Keratinocyte (primary cell): Measurements from ENCODE around the gene ESRRB. TPM values are rescaled to one million over a fixed set of nuclear protein-coding genes. Genes with fewer than 3 reads are reported as not detected.

Experiments used
- DNase-seq: peaks from one replicate; pipeline ENCODE4 v3.0.0-alpha.2; 2011; ENCODE audit warnings: low read depth, missing footprints, low spot score
- FAIRE-seq: peaks from 2 replicates; lab custom pipeline; 2011; peaks lifted over from hg19 to GRCh38; lab: Jason Lieb, UNC
- H2AFZ ChIP-seq: 2 replicates; pipeline ENCODE4 v1.6.0; 2012; ENCODE audit warnings: low read length, control low read depth, inconsistent platforms; ENCODE audit not compliant: control insufficient read depth
- H3K27ac ChIP-seq: 2 replicates; pipeline ENCODE4 v1.5.1; 2011; ENCODE audit warnings: low read length; ENCODE audit not compliant: control insufficient read depth, insufficient read depth
- H3K27me3 ChIP-seq: 3 replicates; pipeline ENCODE4 v1.6.0; 2011; ENCODE audit warnings: low read length; ENCODE audit not compliant: control insufficient read depth, insufficient read depth; ENCODE audit errors: extremely low read depth
- H3K36me3 ChIP-seq, 2 experiments: 2 replicates in 1 of 2; 3 replicates in 1 of 2; pipeline ENCODE4 v1.5.1; 2011; ENCODE audit warnings: low read length in 2 of 2, mild to moderate bottlenecking in 1 of 2; ENCODE audit not compliant: control insufficient read depth in 2 of 2, insufficient read depth in 2 of 2; ENCODE audit errors: extremely low read depth in 1 of 2
- H3K4me1 ChIP-seq: 3 replicates; pipeline ENCODE4 v1.5.1; 2011; ENCODE audit warnings: low read length; ENCODE audit not compliant: control insufficient read depth, insufficient read depth; ENCODE audit errors: extremely low read depth
- H3K4me2 ChIP-seq: 3 replicates; pipeline ENCODE4 v1.6.0; 2011; ENCODE audit warnings: low read depth, low read length; ENCODE audit not compliant: control insufficient read depth, insufficient read depth; ENCODE audit errors: extremely low read depth
- H3K4me3 ChIP-seq, 3 experiments: fragments of 200-600 bp in 1 of 3; sonication (generic) in 1 of 3; 2 replicates in 2 of 3; 3 replicates in 1 of 3; pipeline ENCODE4 v1.5.1; 2011 to 2016; ENCODE audit warnings: low read length in 3 of 3, mild to moderate bottlenecking in 3 of 3, control low read depth in 2 of 3, inconsistent platforms in 1 of 3, low read depth in 1 of 3, mixed read lengths in 1 of 3, mixed run types in 1 of 3, moderate library complexity in 1 of 3; ENCODE audit not compliant: control insufficient read depth in 2 of 3, insufficient read depth in 2 of 3; ENCODE audit errors: extremely low read depth in 1 of 3
- H3K79me2 ChIP-seq: 2 replicates; pipeline ENCODE4 v1.6.0; 2012; ENCODE audit warnings: low read length; ENCODE audit not compliant: control insufficient read depth, insufficient read depth
- H3K9ac ChIP-seq: 3 replicates; pipeline ENCODE4 v1.6.0; 2011; ENCODE audit warnings: low read length; ENCODE audit not compliant: control insufficient read depth, insufficient read depth; ENCODE audit errors: extremely low read depth
- H3K9me1 ChIP-seq: 3 replicates; pipeline ENCODE4 v1.6.0; 2011; ENCODE audit warnings: low read length; ENCODE audit not compliant: control insufficient read depth, insufficient read depth; ENCODE audit errors: extremely low read depth
- H3K9me3 ChIP-seq: 2 replicates; pipeline ENCODE4 v1.5.1; 2012; ENCODE audit warnings: low read depth, low read length; ENCODE audit not compliant: control insufficient read depth
- H4K20me1 ChIP-seq: 3 replicates; pipeline ENCODE4 v1.6.0; 2011; ENCODE audit warnings: low read length; ENCODE audit not compliant: control insufficient read depth, insufficient read depth; ENCODE audit errors: extremely low read depth
- CTCF ChIP-seq, 3 experiments: IDR thresholded peaks in 1 of 3; conservative IDR thresholded peaks in 1 of 3; optimal IDR thresholded peaks in 1 of 3; 2 replicates in 2 of 3; 3 replicates in 1 of 3; pipeline versions ENCODE3 to v1.5.1; 2011; ENCODE audit warnings: low read length in 3 of 3, mild to moderate bottlenecking in 3 of 3, moderate library complexity in 2 of 3, control low read depth in 1 of 3, inconsistent platforms in 1 of 3; ENCODE audit not compliant: insufficient read depth in 2 of 3; ENCODE audit errors: extremely low read depth in 1 of 3
- EZH2 ChIP-seq: IDR thresholded peaks from one replicate; pipeline ENCODE4 v1.6.1; 2012; ENCODE audit warnings: inconsistent platforms, mild to moderate bottlenecking, low read length, moderate library complexity
- dilution Hi-C: fragments of 300-500 bp; cut with MboI; formaldehyde crosslinking; loops from one replicate; pipeline ENCODE4 v1.7.0; 2020; ENCODE audit warnings: low sequenced_read_pairs; ENCODE audit not compliant: extremely low pct_ligation_motif_present
- polyA plus RNA-seq, 5 experiments: library from polyadenylated mRNA; depleted of rRNA in 3 of 5; stranded (reverse) in 3 of 5; stranded (forward) in 1 of 5; unstranded in 1 of 5; fragments of >200 nt; gene quantifications; 1 replicate in 1 of 5; 2 replicates in 3 of 5; 3 replicates in 1 of 5; pipeline versions ENCODE4 v1.2.1 to v1.2.3, GENCODE V29; 2011 to 2012; ENCODE audit warnings: missing spikeins in 2 of 5, low read depth in 1 of 5, low replicate concordance in 1 of 5

The ESRRB gene
- polyA plus RNA-seq, 1 donor (not counting 4 experiments of a cell fraction or from before 2014, with no cell fraction given), result 0.01 TPM

GRCh38 chr14:76421662-76422061, 45.7 kb downstream of the ESRRB start:
- FAIRE-seq, result no peak
- no peak for TF ChIP-seq EZH2
- no peak for TF ChIP-seq CTCF (optimal IDR thresholded peaks at IDR 0.05 in 1 of 3, IDR thresholded peaks at IDR 0.05 in 1 of 3, conservative IDR thresholded peaks at IDR 0.05 in 1 of 3; ENCODE audit: extremely low read depth in 1 of 3, insufficient read depth in 2 of 3, low read length in 3 of 3)
- dilution Hi-C loops, result no loop called here

GRCh38 chr14:76422662-76423061, 46.7 kb downstream of the ESRRB start:
- Histone ChIP-seq H3K4me3 (no peak overlapping the region), H4K20me1 (no peaks in the 10 kb centered on the region), H3K4me1 (no peaks in the 10 kb centered on the region), H3K9me1 (no peaks in the 10 kb centered on the region), H3K36me3 (no peaks in the 10 kb centered on the region), H3K9me3 (no peaks in the 10 kb centered on the region), H3K9ac (no peak overlapping the region), H3K27me3 (no peaks in the 10 kb centered on the region), H2AFZ (no peak overlapping the region), H3K4me2 (no peak overlapping the region), H3K27ac (no peak overlapping the region), H3K79me2 (no peaks in the 10 kb centered on the region)
- FAIRE-seq, result no peak
- DNase-seq, result no peak
- no peak for TF ChIP-seq CTCF (optimal IDR thresholded peaks at IDR 0.05 in 1 of 3, IDR thresholded peaks at IDR 0.05 in 1 of 3, conservative IDR thresholded peaks at IDR 0.05 in 1 of 3; ENCODE audit: extremely low read depth in 1 of 3, insufficient read depth in 2 of 3, low read length in 3 of 3)
- TF ChIP-seq EZH2, result no peak
- dilution Hi-C loops, result no loop called here

More at GRCh38 chr14:76421662-76422061, 45.7 kb downstream of the ESRRB start:
- no peak for DNase-seq
- Histone ChIP-seq H3K4me2 (no peak overlapping the region), H3K4me1 (no peaks in the 10 kb centered on the region), H3K9ac (no peak overlapping the region), H3K9me1 (no peaks in the 10 kb centered on the region), H3K9me3 (no peaks in the 10 kb centered on the region), H3K36me3 (no peaks in the 10 kb centered on the region), H4K20me1 (no peaks in the 10 kb centered on the region), H3K27ac (no peak overlapping the region), H3K27me3 (no peaks in the 10 kb centered on the region), H3K79me2 (no peaks in the 10 kb centered on the region), H2AFZ (no peak overlapping the region), H3K4me3 (no peak overlapping the region)
